ENCODE results near the gene MBNL3. TPM values are rescaled to one million over a fixed set of nuclear protein-coding genes. Genes with fewer than 3 reads are reported as not detected.

The MBNL3 gene
- total RNA-seq, 1 experiment from 2014 or later: 42.2 TPM

DNA sequence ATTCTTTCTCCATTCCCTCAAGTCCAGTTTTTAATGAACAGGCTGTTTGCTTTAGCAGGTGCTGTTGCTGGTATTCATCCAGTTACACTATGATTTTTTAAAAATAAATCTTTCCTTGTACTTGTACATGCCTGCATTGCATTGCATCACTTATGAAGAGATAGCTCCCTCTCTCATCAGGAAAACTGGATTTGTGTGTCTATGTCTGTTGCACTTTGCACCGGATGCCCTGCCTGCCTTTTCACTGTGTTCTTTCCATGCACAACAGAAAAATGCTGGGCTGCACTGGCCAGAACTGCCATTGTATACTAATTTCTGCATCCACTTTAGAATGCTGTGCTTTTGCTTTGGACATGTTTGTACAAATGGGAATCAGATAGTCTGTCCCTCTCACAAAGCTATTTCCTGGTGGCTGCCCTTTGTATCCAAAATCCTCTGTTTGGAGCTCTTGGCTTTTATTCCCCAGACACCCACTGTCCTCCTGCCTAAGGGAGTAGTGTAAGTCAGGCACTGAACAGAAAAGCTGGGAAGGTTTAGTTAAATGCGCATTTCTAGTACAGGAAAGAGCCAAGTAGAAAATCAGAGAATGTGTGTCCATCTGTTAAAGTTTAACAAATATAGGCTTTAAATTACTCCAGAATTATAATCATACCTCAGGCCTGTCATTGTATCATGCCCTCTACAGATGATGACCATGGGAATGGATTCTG lies 119.1 kb downstream of the MBNL3 start:
- CTCF ChIA-PET: no interaction called here
- Histone ChIP-seq H3K27me3 (replicated peaks; ENCODE audit: insufficient read depth, low read depth, low read length, poor library complexity) (peaks cover 21% of the 10 kb centered on the region), H3K4me3 (ENCODE audit: low read depth, low read length, poor library complexity, severe bottlenecking) (no peak overlapping the region), H3K27ac (ENCODE audit: low read depth, low read length, poor library complexity, severe bottlenecking) (no peak overlapping the region), H3K36me3 (ENCODE audit: insufficient read depth, low read length, poor library complexity, severe bottlenecking) (no peaks in the 10 kb centered on the region), H3K4me1 (ENCODE audit: insufficient read depth, low read length, poor library complexity, severe bottlenecking) (no peaks in the 10 kb centered on the region), H3K9me3 (ENCODE audit: low read depth, low read length, poor library complexity, severe bottlenecking) (no peaks in the 10 kb centered on the region)
- TF ChIP-seq EZH2 (IDR thresholded peaks at IDR 0.05; ENCODE audit: borderline replicate concordance, low read depth, low read length, poor library complexity, severe bottlenecking): no peak
- TF ChIP-seq, protein P1, sequence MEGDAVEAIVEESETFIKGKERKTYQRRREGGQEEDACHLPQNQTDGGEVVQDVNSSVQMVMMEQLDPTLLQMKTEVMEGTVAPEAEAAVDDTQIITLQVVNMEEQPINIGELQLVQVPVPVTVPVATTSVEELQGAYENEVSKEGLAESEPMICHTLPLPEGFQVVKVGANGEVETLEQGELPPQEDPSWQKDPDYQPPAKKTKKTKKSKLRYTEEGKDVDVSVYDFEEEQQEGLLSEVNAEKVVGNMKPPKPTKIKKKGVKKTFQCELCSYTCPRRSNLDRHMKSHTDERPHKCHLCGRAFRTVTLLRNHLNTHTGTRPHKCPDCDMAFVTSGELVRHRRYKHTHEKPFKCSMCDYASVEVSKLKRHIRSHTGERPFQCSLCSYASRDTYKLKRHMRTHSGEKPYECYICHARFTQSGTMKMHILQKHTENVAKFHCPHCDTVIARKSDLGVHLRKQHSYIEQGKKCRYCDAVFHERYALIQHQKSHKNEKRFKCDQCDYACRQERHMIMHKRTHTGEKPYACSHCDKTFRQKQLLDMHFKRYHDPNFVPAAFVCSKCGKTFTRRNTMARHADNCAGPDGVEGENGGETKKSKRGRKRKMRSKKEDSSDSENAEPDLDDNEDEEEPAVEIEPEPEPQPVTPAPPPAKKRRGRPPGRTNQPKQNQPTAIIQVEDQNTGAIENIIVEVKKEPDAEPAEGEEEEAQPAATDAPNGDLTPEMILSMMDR (conservative IDR thresholded peaks at IDR 0.05; ENCODE audit: low read depth, low read length): no peak
- BruUV-seq (replicated peaks): no TSS peak
- no peak for DNase-seq (ENCODE audit: low spot score)
- intact Hi-C loops (cut with micrococcal nuclease; ENCODE audit: unreplicated experiment): loop anchor here (10.0 kb wide), 1 partner anchor 525 kb away; no protein-coding TSS in a partner anchor
- POLR2A ChIA-PET (ENCODE audit: low non-redundant PET): no interaction called here

- H3K9me3 ChIP-seq (ENCODE audit: low read depth, low read length, poor library complexity, severe bottlenecking): no peaks in the 10 kb centered on the region
- DNase-seq (ENCODE audit: low spot score): no peak
- H3K4me1 ChIP-seq (ENCODE audit: insufficient read depth, low read length, poor library complexity, severe bottlenecking): no peaks in the 10 kb centered on the region
- TF ChIP-seq, protein P1 (conservative IDR thresholded peaks at IDR 0.05; ENCODE audit: low read depth, low read length): no peak
- TF ChIP-seq EZH2 (IDR thresholded peaks at IDR 0.05; ENCODE audit: borderline replicate concordance, low read depth, low read length, poor library complexity, severe bottlenecking): no peak
- H3K27me3 ChIP-seq (replicated peaks; ENCODE audit: insufficient read depth, low read depth, low read length, poor library complexity): peaks cover 14% of the 10 kb centered on the region
- intact Hi-C loops (cut with micrococcal nuclease; ENCODE audit: unreplicated experiment): no loop called here
- ChIA-PET CTCF (no interaction called here), POLR2A (ENCODE audit: low non-redundant PET) (no interaction called here)
- no TSS peak for BruUV-seq (replicated peaks)
- no peak overlapping the region for H3K27ac ChIP-seq (ENCODE audit: low read depth, low read length, poor library complexity, severe bottlenecking)
- H3K36me3 ChIP-seq (ENCODE audit: insufficient read depth, low read length, poor library complexity, severe bottlenecking): no peaks in the 10 kb centered on the region
- no peak overlapping the region for H3K4me3 ChIP-seq (ENCODE audit: low read depth, low read length, poor library complexity, severe bottlenecking)
Observed at GRCh38 chrX:132367984-132368383, 120.9 kb downstream of the MBNL3 start.

DNA sequence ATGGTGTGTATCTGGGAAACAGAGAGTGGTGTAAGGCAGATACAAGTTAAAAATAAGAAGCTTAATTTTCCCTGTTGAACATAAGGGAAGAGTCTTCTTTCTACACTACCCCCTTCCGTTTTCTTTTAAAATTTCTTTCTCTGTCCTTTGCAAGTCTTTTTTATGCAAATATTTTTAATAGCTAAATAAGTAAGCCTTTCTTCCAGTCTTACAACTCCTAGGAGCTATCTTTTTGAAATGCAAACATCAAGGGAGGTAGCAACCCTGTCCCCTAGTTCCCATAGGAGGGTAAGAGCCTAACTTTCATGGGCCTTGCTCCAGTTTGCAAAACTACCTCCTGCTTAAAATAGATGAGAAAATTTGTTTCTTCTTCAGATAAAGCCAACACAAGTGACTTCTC lies 121.5 kb downstream of the MBNL3 start:
- TF ChIP-seq, protein P1 (conservative IDR thresholded peaks at IDR 0.05; ENCODE audit: low read depth, low read length): no peak
- TF ChIP-seq EZH2 (IDR thresholded peaks at IDR 0.05; ENCODE audit: borderline replicate concordance, low read depth, low read length, poor library complexity, severe bottlenecking): no peak

More for the DNA sequence above, 121.5 kb downstream of the MBNL3 start:
- BruUV-seq (replicated peaks): no TSS peak
- Histone ChIP-seq H3K4me3 (ENCODE audit: low read depth, low read length, poor library complexity, severe bottlenecking) (no peak overlapping the region), H3K27ac (ENCODE audit: low read depth, low read length, poor library complexity, severe bottlenecking) (no peak overlapping the region), H3K36me3 (ENCODE audit: insufficient read depth, low read length, poor library complexity, severe bottlenecking) (no peaks in the 10 kb centered on the region), H3K4me1 (ENCODE audit: insufficient read depth, low read length, poor library complexity, severe bottlenecking) (no peaks in the 10 kb centered on the region), H3K27me3 (replicated peaks; ENCODE audit: insufficient read depth, low read depth, low read length, poor library complexity) (peaks cover 14% of the 10 kb centered on the region), H3K9me3 (ENCODE audit: low read depth, low read length, poor library complexity, severe bottlenecking) (no peaks in the 10 kb centered on the region)
- no peak for DNase-seq (ENCODE audit: low spot score)
- POLR2A ChIA-PET (ENCODE audit: low non-redundant PET): no interaction called here
- intact Hi-C loops (cut with micrococcal nuclease; ENCODE audit: unreplicated experiment): no loop called here
- CTCF ChIA-PET: no interaction called here
